GM10248 (cell line): ENCODE data around the gene CDK9.

ENCODE experiments used
- CTCF ChIA-PET: fragments of 300-600 bp; sonication (Branson Sonifier 250); formaldehyde crosslinking; extraction: SDS; loops from one replicate; lab custom pipeline; 2021; ENCODE audit warnings: antibody characterized with exemption; lab: Yijun Ruan, JAX
- POLR2A ChIA-PET: fragments of 350-650 bp; sonication (Branson Sonifier 250); formaldehyde crosslinking; extraction: SDS; loops from one replicate; lab custom pipeline; 2020; ENCODE audit warnings: antibody characterized with exemption; lab: Yijun Ruan, JAX
- DNase-seq: peaks from one replicate; pipeline ENCODE4 v3.0.0; 2012; ENCODE audit errors: extremely low spot score
- TF ChIP-seq, protein P1 (sequence below): IDR thresholded peaks from 2 replicates; pipeline ENCODE4 v1.5.1; 2012; ENCODE audit warnings: mild to moderate bottlenecking, low read depth; ENCODE audit errors: extremely low read depth, missing control alignments, control extremely low read depth

CDK9 gene

DNA sequence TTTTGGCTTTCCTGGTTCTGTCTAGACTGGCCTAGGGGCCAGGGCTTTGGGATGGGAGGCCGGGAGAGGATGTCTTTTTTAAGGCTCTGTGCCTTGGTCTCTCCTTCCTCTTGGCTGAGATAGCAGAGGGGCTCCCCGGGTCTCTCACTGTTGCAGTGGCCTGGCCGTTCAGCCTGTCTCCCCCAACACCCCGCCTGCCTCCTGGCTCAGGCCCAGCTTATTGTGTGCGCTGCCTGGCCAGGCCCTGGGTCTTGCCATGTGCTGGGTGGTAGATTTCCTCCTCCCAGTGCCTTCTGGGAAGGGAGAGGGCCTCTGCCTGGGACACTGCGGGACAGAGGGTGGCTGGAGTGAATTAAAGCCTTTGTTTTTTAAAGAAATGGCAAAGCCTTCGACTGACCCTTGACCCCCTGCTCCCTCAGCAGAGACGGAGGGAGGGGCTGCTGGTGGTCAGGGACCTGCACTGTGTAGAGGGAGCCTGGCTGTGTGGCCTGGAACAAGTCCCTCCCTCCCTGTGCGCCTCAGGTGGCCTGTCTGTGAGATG, 27.9 kb downstream of the CDK9 start:
- DNase-seq = no peak
- ChIA-PET POLR2A (interaction anchor here (0.7 kb wide), 1 partner anchor 72 kb away, joined by 5 read pairs; no protein-coding TSS in a partner anchor), CTCF (interaction anchor here (1.2 to 1.6 kb wide), 3 partner anchors 51 to 79 kb away, joined by 3 to 4 read pairs (median 3); partner anchors contain the start of gene TOR2A)
- TF ChIP-seq, protein P1, sequence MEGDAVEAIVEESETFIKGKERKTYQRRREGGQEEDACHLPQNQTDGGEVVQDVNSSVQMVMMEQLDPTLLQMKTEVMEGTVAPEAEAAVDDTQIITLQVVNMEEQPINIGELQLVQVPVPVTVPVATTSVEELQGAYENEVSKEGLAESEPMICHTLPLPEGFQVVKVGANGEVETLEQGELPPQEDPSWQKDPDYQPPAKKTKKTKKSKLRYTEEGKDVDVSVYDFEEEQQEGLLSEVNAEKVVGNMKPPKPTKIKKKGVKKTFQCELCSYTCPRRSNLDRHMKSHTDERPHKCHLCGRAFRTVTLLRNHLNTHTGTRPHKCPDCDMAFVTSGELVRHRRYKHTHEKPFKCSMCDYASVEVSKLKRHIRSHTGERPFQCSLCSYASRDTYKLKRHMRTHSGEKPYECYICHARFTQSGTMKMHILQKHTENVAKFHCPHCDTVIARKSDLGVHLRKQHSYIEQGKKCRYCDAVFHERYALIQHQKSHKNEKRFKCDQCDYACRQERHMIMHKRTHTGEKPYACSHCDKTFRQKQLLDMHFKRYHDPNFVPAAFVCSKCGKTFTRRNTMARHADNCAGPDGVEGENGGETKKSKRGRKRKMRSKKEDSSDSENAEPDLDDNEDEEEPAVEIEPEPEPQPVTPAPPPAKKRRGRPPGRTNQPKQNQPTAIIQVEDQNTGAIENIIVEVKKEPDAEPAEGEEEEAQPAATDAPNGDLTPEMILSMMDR = no peak

- no peak for DNase-seq
- ChIA-PET CTCF (interaction anchor here (1.2 to 1.6 kb wide), 4 partner anchors 50 to 107 kb away, joined by 3 to 4 read pairs (median 3); partner anchors contain the start of gene TOR2A), POLR2A (interaction anchor here (0.7 kb wide), 1 partner anchor 73 kb away, joined by 5 read pairs; no protein-coding TSS in a partner anchor)
- TF ChIP-seq, protein P1 = no peak
These were observed 29.0 kb downstream of the CDK9 start for GRCh38 chr9:127814619-127815511.

GRCh38 chr9:127815512-127816361, 29.9 kb downstream of the CDK9 start:
- TF ChIP-seq, protein P1 = no peak
- ChIA-PET POLR2A (no interaction called here), CTCF (interaction anchor here (1.4 kb wide), 1 partner anchor 106 kb away, joined by 3 read pairs; no protein-coding TSS in a partner anchor)
- no peak for DNase-seq

DNA sequence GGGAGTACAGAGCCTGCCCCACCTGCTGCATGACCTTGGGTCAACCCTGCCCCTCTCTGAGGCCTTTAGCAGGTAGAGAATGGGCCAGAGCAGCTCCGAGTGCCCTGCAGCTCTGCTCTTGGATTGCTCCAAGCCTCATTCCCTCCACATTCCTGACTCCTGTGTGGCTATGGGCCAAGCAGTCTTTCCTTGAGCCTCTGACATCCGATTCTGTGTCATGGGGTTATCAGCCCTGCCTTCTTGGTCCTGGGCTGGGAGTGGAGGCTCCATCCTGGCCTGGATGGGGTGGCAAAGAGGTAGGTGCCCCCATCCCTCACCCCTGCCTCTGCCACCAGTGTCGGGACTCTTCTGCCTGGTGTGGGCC, 30.5 kb downstream of the CDK9 start:
- POLR2A ChIA-PET = no interaction called here
- CTCF ChIA-PET = interaction anchor here (1.4 kb wide), 1 partner anchor 105 kb away, joined by 3 read pairs; no protein-coding TSS in a partner anchor
- TF ChIP-seq, protein P1 = no peak
- DNase-seq = no peak

DNA sequence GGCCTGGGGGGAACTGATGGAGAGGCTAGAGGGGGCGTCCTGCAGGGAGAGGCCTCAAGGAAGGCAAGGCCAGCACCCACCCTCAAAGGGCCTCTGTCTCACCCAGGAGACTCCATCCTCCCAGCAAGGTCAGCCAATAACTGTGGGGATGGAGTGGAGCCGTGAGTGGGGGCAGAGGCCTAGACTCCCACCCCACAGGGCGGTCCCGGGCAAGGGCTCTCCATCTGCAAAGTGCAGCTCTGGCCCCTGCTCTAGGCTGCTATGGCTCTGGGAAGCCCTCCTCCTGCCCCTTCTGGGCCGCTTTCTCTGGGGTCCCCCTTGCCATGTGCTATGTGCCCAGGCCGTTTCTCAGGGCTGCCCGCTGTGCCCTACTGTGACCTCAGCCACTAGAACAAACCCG, 30.9 kb downstream of the CDK9 start:
- TF ChIP-seq, protein P1 = no peak
- DNase-seq = no peak
- CTCF ChIA-PET = interaction anchor here (1.0 to 2.1 kb wide), 3 partner anchors 45 to 127 kb away, joined by 3 to 7 read pairs (median 3); no protein-coding TSS in a partner anchor
- POLR2A ChIA-PET = no interaction called here

GRCh38 chr9:127817881-127818434, 32.1 kb downstream of the CDK9 start:
- TF ChIP-seq, protein P1 = no peak
- ChIA-PET POLR2A (interaction anchor here (0.5 to 1.0 kb wide), 2 partner anchors 17 to 21 kb away, joined by 3 to 4 read pairs; no protein-coding TSS in a partner anchor), CTCF (interaction anchor here (1.0 to 2.1 kb wide), 5 partner anchors 9 to 126 kb away, joined by 3 to 7 read pairs (median 3); no protein-coding TSS in a partner anchor)
- no peak for DNase-seq
